Liver (tissue), 9 donors: Measurements from ENCODE around the gene TCF12. TPM values are rescaled to one million over a fixed set of nuclear protein-coding genes. Genes with fewer than 3 reads are reported as not detected.

Experiments
- DNase-seq: peaks from one replicate; pipeline ENCODE4 v3.0.0-alpha.2; 2017; ENCODE audit warnings: low spot score
- H3K27ac ChIP-seq, 2 donors: one replicate each; pipeline ENCODE4 v1.7.0; 2013; ENCODE audit warnings: inconsistent platforms in 2 of 2, low read length in 2 of 2, control low read depth in 1 of 2, low read depth in 1 of 2, mild to moderate bottlenecking in 1 of 2
- H3K27me3 ChIP-seq, 4 donors: one replicate each; pipeline versions ENCODE4 v1.6.1 to v1.7.0; 2013; ENCODE audit warnings: low read length in 3 of 4, inconsistent platforms in 1 of 4, mild to moderate bottlenecking in 1 of 4, moderate library complexity in 1 of 4; ENCODE audit not compliant: control insufficient read depth in 4 of 4, insufficient read depth in 4 of 4
- H3K36me3 ChIP-seq, 4 donors: one replicate each; pipeline versions ENCODE4 v1.6.1 to v1.7.0; 2013; ENCODE audit warnings: low read length in 3 of 4, mild to moderate bottlenecking in 3 of 4, low read depth in 1 of 4, moderate library complexity in 1 of 4; ENCODE audit not compliant: control insufficient read depth in 4 of 4, insufficient read depth in 3 of 4
- H3K4me1 ChIP-seq, 4 donors: one replicate each; pipeline versions ENCODE4 v1.6.1 to v1.7.0; 2013; ENCODE audit warnings: low read length in 3 of 4, mild to moderate bottlenecking in 3 of 4, moderate library complexity in 1 of 4; ENCODE audit not compliant: control insufficient read depth in 4 of 4, insufficient read depth in 4 of 4
- H3K4me3 ChIP-seq, 3 donors: one replicate each; pipeline versions ENCODE4 v1.6.1 to v1.7.0; 2013; ENCODE audit warnings: low read length in 3 of 3, control low read depth in 1 of 3, low read depth in 1 of 3, mild to moderate bottlenecking in 1 of 3
- H3K9ac ChIP-seq, 2 donors: one replicate each; pipeline ENCODE4 v1.7.0; 2013; ENCODE audit warnings: low read length in 2 of 2, mild to moderate bottlenecking in 2 of 2, moderate library complexity in 2 of 2, control low read depth in 1 of 2, low read depth in 1 of 2
- H3K9me3 ChIP-seq, 4 donors: one replicate each; pipeline versions ENCODE4 v1.6.1 to v1.7.0; 2013; ENCODE audit warnings: low read length in 3 of 4; ENCODE audit not compliant: control insufficient read depth in 4 of 4
- ATF3 ChIP-seq: IDR thresholded peaks from 2 replicates; pipeline ENCODE4 v1.6.1; 2016; ENCODE audit warnings: antibody characterized with exemption
- EGR1 ChIP-seq, 2 donors: IDR thresholded peaks; 2 replicates each; pipeline ENCODE4 v1.6.1; 2016 to 2018; ENCODE audit warnings: antibody characterized with exemption in 2 of 2, low read depth in 2 of 2
- FOXA1 ChIP-seq: IDR thresholded peaks from 2 replicates; pipeline ENCODE4 v1.6.1; 2016; ENCODE audit warnings: antibody characterized with exemption
- FOXA2 ChIP-seq: IDR thresholded peaks from 2 replicates; pipeline ENCODE4 v1.6.1; 2016; ENCODE audit warnings: antibody characterized with exemption
- GABPA ChIP-seq, 2 donors: IDR thresholded peaks in 1 of 2; conservative IDR thresholded peaks in 1 of 2; 2 replicates each; pipeline ENCODE4 v1.6.1; 2016; ENCODE audit warnings: antibody characterized with exemption in 2 of 2, mild to moderate bottlenecking in 1 of 2, moderate library complexity in 1 of 2
- HNF4A ChIP-seq, 2 donors: conservative IDR thresholded peaks; 2 replicates each; pipeline ENCODE4 v1.6.1; 2016; ENCODE audit warnings: antibody characterized with exemption in 2 of 2, mild to moderate bottlenecking in 2 of 2
- HNF4G ChIP-seq: IDR thresholded peaks from 2 replicates; pipeline ENCODE4 v1.6.1; 2016; ENCODE audit warnings: antibody characterized with exemption
- JUND ChIP-seq, 2 donors: IDR thresholded peaks; 2 replicates each; pipeline ENCODE4 v1.6.1; 2016; ENCODE audit warnings: antibody characterized with exemption in 2 of 2
- NR2F2 ChIP-seq: IDR thresholded peaks from 2 replicates; pipeline ENCODE4 v1.6.1; 2016; ENCODE audit warnings: antibody characterized with exemption
- RAD21 ChIP-seq, 2 donors: IDR thresholded peaks; 2 replicates each; pipeline ENCODE4 v1.6.1; 2016; ENCODE audit warnings: antibody characterized with exemption in 2 of 2, mild to moderate bottlenecking in 2 of 2
- REST ChIP-seq: IDR thresholded peaks from 2 replicates; pipeline ENCODE4 v1.6.1; 2016; ENCODE audit warnings: antibody characterized with exemption, mild to moderate bottlenecking
- RXRA ChIP-seq, 2 donors: IDR thresholded peaks; 2 replicates each; pipeline ENCODE4 v1.6.1; 2017 to 2018; ENCODE audit warnings: antibody characterized with exemption in 2 of 2, mild to moderate bottlenecking in 1 of 2
- SP1 ChIP-seq: IDR thresholded peaks from 2 replicates; pipeline ENCODE4 v1.6.1; 2018; ENCODE audit warnings: antibody characterized with exemption, mild to moderate bottlenecking
- TAF1 ChIP-seq: conservative IDR thresholded peaks from 2 replicates; pipeline ENCODE4 v1.6.1; 2016; ENCODE audit warnings: antibody characterized with exemption, mild to moderate bottlenecking
- YY1 ChIP-seq: IDR thresholded peaks from 2 replicates; pipeline ENCODE4 v1.6.1; 2016; ENCODE audit warnings: antibody characterized with exemption, mild to moderate bottlenecking
- ZBTB33 ChIP-seq: IDR thresholded peaks from 2 replicates; pipeline ENCODE4 v1.6.1; 2016; ENCODE audit warnings: antibody characterized with exemption
- WGBS: extraction: QIAGEN DNeasy Blood & Tissue Kit; methylation state at CpG from one replicate; pipeline ENCODE4 v1.1.7; 2013; 5-methylcytosine and 5-hydroxymethylcytosine counted together
- polyA plus RNA-seq, 2 donors: library from polyadenylated mRNA; stranded (reverse) in 1 of 2; unstranded in 1 of 2; fragments of 200-250 nt in 1 of 2; fragments of >200 nt in 1 of 2; fragmentation: Nextera tagmentation in 1 of 2; extraction: Ambion mirVana in 1 of 2; gene quantifications; one replicate each; pipeline versions ENCODE4 v1.2.1 to v1.2.3, GENCODE V29; 2013 to 2015
- total RNA-seq, 2 donors: library from RNA; depleted of rRNA; stranded (reverse); fragments of >200 nt; gene quantifications; one replicate each; pipeline ENCODE4 v1.2.3, GENCODE V29; 2014
- TF ChIP-seq, protein P1 (sequence below): fragments of 150-350 bp; IDR thresholded peaks from 2 replicates; pipeline ENCODE4 v1.5.1; 2017; ENCODE audit warnings: improper control_type of control experiment, low read depth, low read length; ENCODE audit not compliant: missing input control
- TF ChIP-seq, protein P2 (sequence below): IDR thresholded peaks from 2 replicates; pipeline ENCODE4 v1.6.1; 2016; ENCODE audit warnings: antibody characterized with exemption
- donor health status: healthy.
- donor health status: healthy.
- donor health status: healthy.
- donor health status: healthy.
- donor health status: healthy.

The TCF12 gene
- total and polyA plus RNA-seq, 4 donors: 8.7 to 38.3 (median 22.3) TPM

GRCh38 chr15:57044072-57044702, 125.7 kb downstream of the TCF12 start:
- H3K27me3 ChIP-seq: no peaks in the 10 kb centered on the region
- no peak overlapping the region for H3K4me3 ChIP-seq
- no peak overlapping the region for H3K27ac ChIP-seq
- H3K9ac ChIP-seq: no peak overlapping the region
- H3K4me1 ChIP-seq: peaks cover 0 to 3% (median 2%) of the 10 kb centered on the region in 4 donors
- H3K36me3 ChIP-seq: no peaks in the 10 kb centered on the region
- no peaks in the 10 kb centered on the region for H3K9me3 ChIP-seq
- WGBS: 43% methylated on average over 5 of the region's 5 CpGs
- no peak for TF ChIP-seq NR2F2
- no peak for TF ChIP-seq TAF1
- TF ChIP-seq YY1: no peak
- TF ChIP-seq GABPA (IDR thresholded peaks at IDR 0.05 in 1 of 2, conservative IDR thresholded peaks at IDR 0.05 in 1 of 2): no peak
- TF ChIP-seq FOXA2: no peak
- TF ChIP-seq, protein P1, sequence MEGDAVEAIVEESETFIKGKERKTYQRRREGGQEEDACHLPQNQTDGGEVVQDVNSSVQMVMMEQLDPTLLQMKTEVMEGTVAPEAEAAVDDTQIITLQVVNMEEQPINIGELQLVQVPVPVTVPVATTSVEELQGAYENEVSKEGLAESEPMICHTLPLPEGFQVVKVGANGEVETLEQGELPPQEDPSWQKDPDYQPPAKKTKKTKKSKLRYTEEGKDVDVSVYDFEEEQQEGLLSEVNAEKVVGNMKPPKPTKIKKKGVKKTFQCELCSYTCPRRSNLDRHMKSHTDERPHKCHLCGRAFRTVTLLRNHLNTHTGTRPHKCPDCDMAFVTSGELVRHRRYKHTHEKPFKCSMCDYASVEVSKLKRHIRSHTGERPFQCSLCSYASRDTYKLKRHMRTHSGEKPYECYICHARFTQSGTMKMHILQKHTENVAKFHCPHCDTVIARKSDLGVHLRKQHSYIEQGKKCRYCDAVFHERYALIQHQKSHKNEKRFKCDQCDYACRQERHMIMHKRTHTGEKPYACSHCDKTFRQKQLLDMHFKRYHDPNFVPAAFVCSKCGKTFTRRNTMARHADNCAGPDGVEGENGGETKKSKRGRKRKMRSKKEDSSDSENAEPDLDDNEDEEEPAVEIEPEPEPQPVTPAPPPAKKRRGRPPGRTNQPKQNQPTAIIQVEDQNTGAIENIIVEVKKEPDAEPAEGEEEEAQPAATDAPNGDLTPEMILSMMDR: no peak
- no peak for TF ChIP-seq REST
- TF ChIP-seq SP1: no peak
- no peak for TF ChIP-seq EGR1 (IDR thresholded peaks at IDR 0.05; ENCODE audit: low read depth in 2 of 2)
- no peak for TF ChIP-seq HNF4G
- TF ChIP-seq FOXA1: no peak
- no peak for TF ChIP-seq JUND (IDR thresholded peaks at IDR 0.05)
- TF ChIP-seq, protein P2, sequence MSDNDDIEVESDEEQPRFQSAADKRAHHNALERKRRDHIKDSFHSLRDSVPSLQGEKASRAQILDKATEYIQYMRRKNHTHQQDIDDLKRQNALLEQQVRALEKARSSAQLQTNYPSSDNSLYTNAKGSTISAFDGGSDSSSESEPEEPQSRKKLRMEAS: no peak
- TF ChIP-seq ATF3: no peak
- no peak for TF ChIP-seq ZBTB33
- TF ChIP-seq HNF4A (conservative IDR thresholded peaks at IDR 0.05): no peak
- TF ChIP-seq RAD21 (IDR thresholded peaks at IDR 0.05): no peak
- TF ChIP-seq RXRA (IDR thresholded peaks at IDR 0.05): no peak
- DNase-seq: no peak
